Stimulated activated naive CD4-positive, alpha-beta T cell (primary cell): ENCODE measurements around the gene MRPS34.

Experiments
- DNase-seq, 6 experiments: peaks; one replicate each; lab custom pipeline; 2025; lab: John Stamatoyannopoulos, UW

Gene MRPS34

GRCh38 chr16:1769402-1770300, 3.3 kb downstream of the MRPS34 start:
- no peak for DNase-seq

GRCh38 chr16:1768767-1769401, 4.0 kb downstream of the MRPS34 start:
- no peak for DNase-seq

GRCh38 chr16:1768061-1768766, 4.7 kb downstream of the MRPS34 start:
- DNase-seq, result no peak

- no peak for DNase-seq
Observed at GRCh38 chr16:1767116-1767994, 5.6 kb downstream of the MRPS34 start.

- no peak for DNase-seq
Observed at GRCh38 chr16:1766701-1767100, 6.2 kb downstream of the MRPS34 start.

- DNase-seq, result no peak
Observed at GRCh38 chr16:1766231-1766630, 6.7 kb downstream of the MRPS34 start.

- DNase-seq, result no peak
Observed at GRCh38 chr16:1765826-1766225, 7.1 kb downstream of the MRPS34 start.

GRCh38 chr16:1764971-1765370, 8.0 kb downstream of the MRPS34 start:
- DNase-seq, result no peak

GRCh38 chr16:1763521-1764511, 9.1 kb downstream of the MRPS34 start:
- no peak for DNase-seq

GRCh38 chr16:1762879-1763520, 9.9 kb downstream of the MRPS34 start:
- no peak for DNase-seq

- DNase-seq, result no peak
Observed at GRCh38 chr16:1762196-1762878, 10.6 kb downstream of the MRPS34 start.

- no peak for DNase-seq
Observed at GRCh38 chr16:1761751-1762150, 11.2 kb downstream of the MRPS34 start.

- no peak for DNase-seq
Observed at GRCh38 chr16:1760911-1761310, 12.0 kb downstream of the MRPS34 start.

GRCh38 chr16:1759511-1759910, 13.4 kb downstream of the MRPS34 start:
- DNase-seq, result no peak

- DNase-seq, result no peak
Observed at GRCh38 chr16:1758923-1759322, 14.0 kb downstream of the MRPS34 start.

GRCh38 chr16:1757714-1758461, 15.0 kb downstream of the MRPS34 start:
- DNase-seq, result no peak

GRCh38 chr16:1754204-1754603, 18.7 kb downstream of the MRPS34 start:
- DNase-seq, result no peak

GRCh38 chr16:1752853-1753252, 20.1 kb downstream of the MRPS34 start:
- DNase-seq, result no peak

GRCh38 chr16:1751946-1752345, 21.0 kb downstream of the MRPS34 start:
- DNase-seq, result no peak
